A673 (cell line): Measurements from ENCODE around the gene CMTM8. TPM values are rescaled to one million over a fixed set of nuclear protein-coding genes. Genes with fewer than 3 reads are reported as not detected.

ENCODE experiments used
- BruUV-seq: library from RNA; stranded (reverse); fragments of 400-500 nt; replicated peaks from 2 replicates; lab custom pipeline; 2021; lab: Mats Ljungman, UMichigan
- CTCF ChIA-PET: fragments of 300-600 bp; sonication (Branson Sonifier 250); formaldehyde crosslinking; loops from one replicate; lab custom pipeline; 2022; ENCODE audit warnings: antibody characterized with exemption; lab: Charles Lee
- POLR2A ChIA-PET: fragments of 300-600 bp; sonication (Branson Sonifier 250); formaldehyde crosslinking; loops from one replicate; lab custom pipeline; 2022; ENCODE audit warnings: antibody characterized with exemption; ENCODE audit not compliant: low non-redundant PET; lab: Charles Lee
- DNase-seq: peaks from one replicate; pipeline ENCODE4 v3.0.0-alpha.2; 2015; ENCODE audit warnings: low spot score
- H3K27ac ChIP-seq: fragments of 200-600 bp; sonication (generic); 2 replicates; pipeline ENCODE4 v1.5.1; 2016; ENCODE audit warnings: mixed run types, low read depth, mild to moderate bottlenecking, mixed read lengths, antibody characterized with exemption, low read length; ENCODE audit not compliant: poor library complexity, severe bottlenecking
- H3K27me3 ChIP-seq: fragments of 200-600 bp; sonication (generic); replicated peaks from 2 replicates; pipeline ENCODE4 v1.6.1; 2017; ENCODE audit warnings: mixed run types, low read depth, mild to moderate bottlenecking, mixed read lengths, antibody characterized with exemption, low read length; ENCODE audit not compliant: insufficient read depth, poor library complexity
- H3K36me3 ChIP-seq: fragments of 200-600 bp; sonication (generic); 2 replicates; pipeline ENCODE4 v1.6.1; 2016; ENCODE audit warnings: mixed run types, mild to moderate bottlenecking, mixed read lengths, antibody characterized with exemption, low read length; ENCODE audit not compliant: insufficient read depth, poor library complexity, severe bottlenecking
- H3K4me1 ChIP-seq: fragments of 200-600 bp; sonication (generic); 2 replicates; pipeline ENCODE4 v1.6.1; 2017; ENCODE audit warnings: mixed run types, mild to moderate bottlenecking, mixed read lengths, antibody characterized with exemption, low read length; ENCODE audit not compliant: insufficient read depth, poor library complexity, severe bottlenecking
- H3K4me3 ChIP-seq: fragments of 200-600 bp; sonication (generic); 2 replicates; pipeline ENCODE4 v1.5.1; 2016; ENCODE audit warnings: low read depth, mixed run types, mild to moderate bottlenecking, mixed read lengths, low read length; ENCODE audit not compliant: poor library complexity, severe bottlenecking
- H3K9me3 ChIP-seq: fragments of 200-600 bp; sonication (generic); 2 replicates; pipeline ENCODE4 v1.6.1; 2016; ENCODE audit warnings: mixed run types, low read depth, mild to moderate bottlenecking, mixed read lengths, antibody characterized with exemption, low read length; ENCODE audit not compliant: poor library complexity, severe bottlenecking
- CTCF ChIP-seq: fragments of 300-800, 200-600 bp; sonication (generic); conservative IDR thresholded peaks from 2 replicates; pipeline ENCODE4 v1.5.1; 2017; ENCODE audit warnings: low read depth, mild to moderate bottlenecking, antibody characterized with exemption, low read length, moderate library complexity, mixed read lengths
- EZH2 ChIP-seq: fragments of 200-600 bp; sonication (generic); IDR thresholded peaks from 2 replicates; pipeline ENCODE4 v1.6.1; 2017; ENCODE audit warnings: borderline replicate concordance, low read depth, mild to moderate bottlenecking, mixed read lengths, antibody characterized with exemption, low read length; ENCODE audit not compliant: poor library complexity, severe bottlenecking
- intact Hi-C: fragments of 100-400 bp; cut with micrococcal nuclease; formaldehyde crosslinking; loops from one replicate; pipeline ENCODE4 v1.10.0; 2022; ENCODE audit not compliant: unreplicated experiment
- total RNA-seq: library from RNA; stranded (reverse); gene quantifications from 2 replicates; pipeline ENCODE4 v1.2.3, GENCODE V29; 2021

The CMTM8 gene
- total RNA-seq, 1 experiment from 2014 or later: 2.1 TPM

GRCh38 chr3:32217339-32217738 lies 21.1 kb upstream of the CMTM8 start:
- no TSS peak for BruUV-seq
- no peaks in the 10 kb centered on the region for H3K4me1 ChIP-seq
- POLR2A ChIA-PET: no interaction called here
- intact Hi-C loops: no loop called here
- DNase-seq: no peak
- no peak overlapping the region for H3K27ac ChIP-seq
- no peaks in the 10 kb centered on the region for H3K9me3 ChIP-seq
- no peaks in the 10 kb centered on the region for H3K36me3 ChIP-seq
- CTCF ChIA-PET: no interaction called here
- H3K27me3 ChIP-seq: no peaks in the 10 kb centered on the region
- H3K4me3 ChIP-seq: no peak overlapping the region
- TF ChIP-seq CTCF (no peak), EZH2 (no peak)

GRCh38 chr3:32219537-32219936 lies 18.9 kb upstream of the CMTM8 start:
- intact Hi-C loops: no loop called here
- no TSS peak for BruUV-seq
- Histone ChIP-seq H3K27ac (no peak overlapping the region), H3K36me3 (no peaks in the 10 kb centered on the region), H3K4me3 (no peak overlapping the region), H3K27me3 (no peaks in the 10 kb centered on the region), H3K9me3 (no peaks in the 10 kb centered on the region), H3K4me1 (no peaks in the 10 kb centered on the region)
- no peak for TF ChIP-seq EZH2
- no peak for TF ChIP-seq CTCF
- DNase-seq: no peak
- CTCF ChIA-PET: no interaction called here
- POLR2A ChIA-PET: no interaction called here

- Histone ChIP-seq H3K36me3 (no peaks in the 10 kb centered on the region), H3K4me3 (no peak overlapping the region), H3K9me3 (no peaks in the 10 kb centered on the region), H3K27ac (no peak overlapping the region), H3K4me1 (no peaks in the 10 kb centered on the region), H3K27me3 (no peaks in the 10 kb centered on the region)
- no peak for TF ChIP-seq CTCF
- TF ChIP-seq EZH2: no peak
- intact Hi-C loops: no loop called here
- CTCF ChIA-PET: no interaction called here
- POLR2A ChIA-PET: no interaction called here
- BruUV-seq: no TSS peak
- DNase-seq: no peak
Measured at GRCh38 chr3:32220006-32220405, 18.5 kb upstream of the CMTM8 start.
